ENCODE data around the gene CAMTA1. TPM values are rescaled to one million over a fixed set of nuclear protein-coding genes. Genes with fewer than 3 reads are reported as not detected.

CAMTA1 gene
- polyA plus RNA-seq, 1 experiment: 64.9 TPM

GRCh38 chr1:7385471-7386225 lies 600.4 kb downstream of the CAMTA1 start:
- H3K27ac ChIP-seq (ENCODE audit: low read depth, low read length): no peak overlapping the region
- POLR2A ChIA-PET: no interaction called here

GRCh38 chr1:7386226-7387052 lies 601.2 kb downstream of the CAMTA1 start:
- H3K4me3 ChIP-seq (ENCODE audit: low read depth, low read length): no peak overlapping the region
- TF ChIP-seq CTCF (IDR thresholded peaks at IDR 0.05; ENCODE audit: low read depth, low read length): no peak
- H3K27me3 ChIP-seq (ENCODE audit: control insufficient read depth, insufficient read depth, low read length): no peaks in the 10 kb centered on the region
- ChIA-PET POLR2A (no interaction called here), CTCF (no interaction called here)
- DNase-seq (ENCODE audit: low read depth, low spot score): no peak
- H3K9me3 ChIP-seq (ENCODE audit: control insufficient read depth, insufficient read depth, low read length): no peaks in the 10 kb centered on the region
- H3K27ac ChIP-seq (ENCODE audit: low read depth, low read length): no peak overlapping the region

More at GRCh38 chr1:7385471-7386225, 600.4 kb downstream of the CAMTA1 start:
- DNase-seq (ENCODE audit: low read depth, low spot score): no peak
- no peaks in the 10 kb centered on the region for H3K9me3 ChIP-seq (ENCODE audit: control insufficient read depth, insufficient read depth, low read length)
- CTCF ChIA-PET: no interaction called here
- H3K27me3 ChIP-seq (ENCODE audit: control insufficient read depth, insufficient read depth, low read length): no peaks in the 10 kb centered on the region
- H3K4me3 ChIP-seq (ENCODE audit: low read depth, low read length): no peak overlapping the region
- TF ChIP-seq CTCF (IDR thresholded peaks at IDR 0.05; ENCODE audit: low read depth, low read length): no peak

GRCh38 chr1:7387053-7387927 lies 602.0 kb downstream of the CAMTA1 start:
- H3K27ac ChIP-seq (ENCODE audit: low read depth, low read length): no peak overlapping the region
- no peak for TF ChIP-seq CTCF (IDR thresholded peaks at IDR 0.05; ENCODE audit: low read depth, low read length)
- H3K27me3 ChIP-seq (ENCODE audit: control insufficient read depth, insufficient read depth, low read length): no peaks in the 10 kb centered on the region
- DNase-seq (ENCODE audit: low read depth, low spot score): no peak
- no peaks in the 10 kb centered on the region for H3K9me3 ChIP-seq (ENCODE audit: control insufficient read depth, insufficient read depth, low read length)
- H3K4me3 ChIP-seq (ENCODE audit: low read depth, low read length): no peak overlapping the region
- ChIA-PET CTCF (no interaction called here), POLR2A (no interaction called here)

GRCh38 chr1:7388141-7388487 lies 602.9 kb downstream of the CAMTA1 start:
- TF ChIP-seq CTCF (IDR thresholded peaks at IDR 0.05; ENCODE audit: low read depth, low read length): no peak
- Histone ChIP-seq H3K9me3 (ENCODE audit: control insufficient read depth, insufficient read depth, low read length) (no peaks in the 10 kb centered on the region), H3K27ac (ENCODE audit: low read depth, low read length) (no peak overlapping the region), H3K4me3 (ENCODE audit: low read depth, low read length) (no peak overlapping the region), H3K27me3 (ENCODE audit: control insufficient read depth, insufficient read depth, low read length) (no peaks in the 10 kb centered on the region)
- no peak for DNase-seq (ENCODE audit: low read depth, low spot score)
- ChIA-PET CTCF (interaction anchor here (0.8 kb wide), 1 partner anchor 257 kb away, joined by 3 read pairs; no protein-coding TSS in a partner anchor), POLR2A (no interaction called here)
